ENCODE measurements around the gene GATA5.

GATA5 gene

DNA sequence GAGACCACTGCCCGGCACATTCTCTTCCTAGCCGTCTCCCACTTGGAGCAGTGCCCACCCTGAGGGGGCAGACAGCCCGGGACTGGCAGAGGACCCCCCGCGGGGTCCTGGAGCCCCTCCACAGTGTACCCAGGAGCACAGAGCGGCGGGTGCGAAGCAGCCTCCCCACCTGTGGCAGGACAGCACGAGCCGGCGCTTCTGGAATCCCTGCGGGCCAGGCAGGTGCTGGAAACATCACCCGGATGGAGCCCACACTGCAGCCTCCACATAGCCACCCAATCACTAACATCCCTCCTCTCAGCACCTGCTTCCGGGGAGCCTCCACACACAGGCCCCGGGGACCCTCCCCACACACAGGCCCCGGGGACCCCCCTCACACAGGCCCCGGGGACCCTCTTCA lies 18.7 kb downstream of the GATA5 start:
- DNase-seq (ENCODE audit: low read depth in 1 of 2, low spot score in 1 of 2) = no peak

DNA sequence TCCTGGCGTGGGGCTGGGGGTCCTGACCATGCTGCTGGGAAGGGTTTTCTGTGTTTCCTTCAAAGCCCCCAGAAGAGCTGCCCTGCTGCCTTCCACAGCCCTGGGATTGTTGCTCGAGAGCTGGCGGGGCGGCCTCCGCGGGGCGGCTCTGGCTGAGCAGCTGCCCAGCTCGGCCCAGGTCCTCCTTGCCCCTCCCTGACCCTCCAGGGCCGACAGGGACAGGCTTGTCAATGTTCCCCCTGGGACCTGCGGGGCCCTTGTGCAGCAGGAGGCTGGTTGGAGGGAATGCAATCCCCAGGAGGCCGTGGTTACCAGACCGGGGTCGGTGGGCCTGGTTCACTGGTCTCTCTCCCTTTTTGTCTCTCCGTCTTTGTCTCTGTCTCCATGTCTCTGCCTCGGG lies 19.9 kb downstream of the GATA5 start:
- DNase-seq (ENCODE audit: low read depth in 1 of 2, low spot score in 1 of 2) = no peak

GRCh38 chr20:62454904-62455636 lies 20.7 kb downstream of the GATA5 start:
- DNase-seq (ENCODE audit: low read depth in 1 of 2, low spot score in 1 of 2) = no peak

GRCh38 chr20:62453186-62453808 lies 22.5 kb downstream of the GATA5 start:
- no peak for DNase-seq (ENCODE audit: low read depth in 1 of 2, low spot score in 1 of 2)

DNA sequence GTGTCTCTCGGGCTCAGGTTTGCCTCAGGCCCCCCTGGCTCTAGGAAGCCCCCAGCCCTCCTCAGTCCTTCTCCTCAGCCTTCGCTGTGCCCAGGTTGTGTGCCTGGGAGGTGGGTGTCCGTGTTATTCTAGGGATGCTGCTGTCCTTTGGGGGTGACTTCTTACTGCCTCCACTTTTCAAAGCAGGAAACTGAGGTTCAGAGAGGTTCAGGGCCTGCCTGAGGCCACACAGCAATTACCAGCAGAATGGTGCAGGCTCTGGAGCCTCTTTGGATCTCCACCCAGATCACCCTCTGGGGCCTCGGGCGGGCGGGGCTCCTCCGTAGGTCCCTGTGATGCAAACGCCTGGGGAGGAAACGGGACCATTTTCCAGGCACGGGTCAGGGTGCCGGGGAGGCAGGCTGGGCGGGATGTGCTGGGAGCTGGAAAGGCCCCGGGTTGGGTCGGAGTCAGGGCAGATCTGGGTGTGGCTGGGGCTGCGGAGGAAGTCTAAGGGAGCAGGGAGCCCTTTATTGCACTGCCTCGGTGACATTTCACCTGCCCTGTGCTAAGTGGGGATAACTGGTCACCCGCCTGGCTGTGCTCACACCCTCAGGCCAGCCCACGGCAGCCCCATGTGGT lies 23.2 kb downstream of the GATA5 start:
- DNase-seq (ENCODE audit: low read depth in 1 of 2, low spot score in 1 of 2) = no peak

DNA sequence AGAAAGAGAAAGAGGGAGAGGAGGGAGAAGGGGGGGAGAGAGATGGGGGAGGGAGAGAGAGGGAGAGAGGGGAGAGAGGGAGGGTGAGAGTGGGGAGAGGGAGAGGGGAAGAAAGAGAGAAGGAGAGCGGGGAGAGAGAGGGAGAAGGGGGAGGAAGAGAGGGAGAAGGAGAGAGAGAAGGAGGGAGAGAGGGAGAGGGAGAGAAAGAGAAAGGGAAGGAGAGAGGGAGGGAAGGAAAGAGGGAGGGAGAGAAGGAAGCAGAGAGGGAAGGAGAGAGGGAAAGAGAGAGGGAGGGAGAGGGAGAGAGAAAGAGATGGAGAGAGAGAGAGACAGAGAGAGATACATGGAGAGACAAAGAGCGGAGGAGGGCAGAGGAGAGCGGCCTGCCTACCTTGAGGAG lies 23.8 kb downstream of the GATA5 start:
- no peak for DNase-seq (ENCODE audit: low read depth in 1 of 2, low spot score in 1 of 2)

- no peak for DNase-seq (ENCODE audit: low read depth in 1 of 2, low spot score in 1 of 2)
These were observed 24.5 kb downstream of the GATA5 start for GRCh38 chr20:62451156-62451767.

- DNase-seq (ENCODE audit: low read depth in 1 of 2, low spot score in 1 of 2) = no peak
These were observed 25.7 kb downstream of the GATA5 start for GRCh38 chr20:62449951-62450691.

DNA sequence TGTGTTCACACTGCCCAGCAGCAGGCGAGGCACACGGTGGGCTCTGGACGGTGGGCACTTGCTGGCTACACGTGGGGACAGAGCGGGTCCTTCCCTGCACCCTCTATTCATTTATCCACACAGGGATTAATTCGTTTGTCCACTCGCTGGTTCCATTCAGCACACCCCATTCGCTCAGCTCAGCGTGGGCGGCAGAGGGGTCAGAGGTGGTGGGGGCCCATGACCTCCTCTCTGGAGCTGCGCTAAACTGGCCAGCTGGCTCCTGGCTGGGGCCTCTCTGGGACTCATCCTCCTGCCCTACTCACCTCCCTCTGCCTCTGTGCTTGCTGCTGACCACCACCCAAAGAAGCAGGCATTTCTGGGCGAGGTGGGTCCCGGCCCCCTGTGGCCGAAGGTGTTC lies 27.0 kb downstream of the GATA5 start:
- DNase-seq (ENCODE audit: low read depth in 1 of 2, low spot score in 1 of 2) = no peak

DNA sequence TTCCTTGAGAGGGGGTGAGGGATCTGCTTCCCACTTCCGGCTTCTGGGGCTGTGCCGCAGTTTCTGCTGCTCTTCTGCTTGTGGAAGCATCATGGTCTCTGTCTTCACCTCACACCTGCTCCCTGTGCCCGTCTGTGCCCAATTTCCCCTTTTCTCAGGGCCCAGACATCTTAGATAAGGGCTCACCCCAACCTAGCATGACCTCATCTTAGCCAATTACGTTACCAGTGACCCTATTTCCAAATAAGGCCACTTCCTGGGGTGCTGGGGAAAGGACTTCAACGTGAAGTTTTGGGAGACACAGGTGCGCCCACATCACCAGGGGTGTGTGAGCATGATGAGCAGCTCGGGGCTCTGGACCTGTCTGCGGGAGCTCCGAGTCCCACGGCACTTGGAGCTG lies 27.8 kb downstream of the GATA5 start:
- no peak for DNase-seq (ENCODE audit: low read depth in 1 of 2, low spot score in 1 of 2)

DNA sequence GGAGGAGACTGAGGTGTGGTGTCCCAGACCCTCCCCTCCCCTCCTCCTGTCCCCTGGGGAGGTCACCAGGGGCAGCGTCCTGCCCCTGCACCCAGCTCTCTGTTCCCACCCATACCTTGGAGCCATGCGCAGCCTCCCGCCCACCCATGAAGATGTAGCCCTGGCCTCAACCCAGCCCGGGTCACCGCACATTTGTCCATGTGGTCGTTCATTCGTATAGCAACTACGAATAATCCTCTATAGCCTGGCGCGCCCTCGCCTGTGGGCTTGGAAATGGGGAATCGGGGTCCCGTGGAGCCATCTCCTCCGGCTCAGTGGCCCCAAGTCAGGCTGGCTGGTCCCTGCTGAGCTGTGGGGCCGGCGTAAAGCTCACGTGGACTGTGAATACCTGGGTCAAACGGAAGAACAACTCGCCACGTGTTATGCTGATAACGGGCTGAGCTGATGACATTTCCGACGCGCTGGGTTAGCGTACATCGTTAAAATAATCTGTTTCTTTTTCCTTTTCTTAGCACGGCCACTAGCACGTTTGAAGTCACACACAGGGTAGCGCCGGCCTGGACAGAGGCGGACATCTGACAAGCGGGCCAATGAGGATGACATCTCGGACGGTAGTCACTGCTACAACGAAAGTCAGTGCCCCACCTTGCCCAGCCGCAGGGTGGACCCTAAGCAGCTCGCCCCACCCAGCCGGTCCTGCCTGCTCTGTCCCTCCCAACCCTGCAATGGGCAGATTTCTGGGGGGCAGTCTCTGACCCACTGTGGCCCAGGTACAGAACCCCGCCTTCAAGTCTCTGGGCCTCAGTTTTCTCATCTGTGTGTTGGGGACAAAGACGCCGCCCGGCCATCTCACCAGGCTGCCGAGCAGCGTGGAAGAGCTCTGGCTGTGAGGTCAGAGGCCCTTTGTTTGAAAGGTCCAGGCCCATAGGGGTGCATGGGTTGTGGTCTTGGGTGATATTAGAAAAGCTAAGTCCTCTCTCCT lies 28.6 kb downstream of the GATA5 start:
- DNase-seq (ENCODE audit: low read depth in 1 of 2, low spot score in 1 of 2) = no peak

DNA sequence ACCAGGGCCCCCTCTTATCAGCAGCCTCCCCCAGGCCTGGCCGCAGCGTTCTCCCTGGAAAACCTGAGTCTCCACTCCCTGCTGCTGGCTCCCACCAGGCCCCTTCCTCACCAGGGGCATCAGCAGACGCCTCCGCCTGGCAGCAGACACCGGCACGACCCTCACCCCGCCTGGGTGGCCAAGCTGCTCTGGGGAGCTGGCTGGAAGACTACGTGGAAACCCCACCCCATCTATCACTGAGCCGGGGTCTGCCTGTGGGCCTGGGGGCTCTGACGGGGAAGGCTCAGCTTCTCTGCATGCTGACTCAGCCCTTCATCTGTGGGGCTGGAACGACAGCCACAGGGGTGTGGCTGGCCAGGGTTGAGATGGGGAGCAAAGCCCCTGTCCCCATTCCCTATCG lies 29.3 kb downstream of the GATA5 start:
- DNase-seq (ENCODE audit: low read depth in 1 of 2, low spot score in 1 of 2) = no peak

- DNase-seq (ENCODE audit: low read depth in 1 of 2, low spot score in 1 of 2) = no peak
These were observed 30.0 kb downstream of the GATA5 start for GRCh38 chr20:62445553-62446340.

- no peak for DNase-seq (ENCODE audit: low read depth in 1 of 2, low spot score in 1 of 2)
These were observed 31.5 kb downstream of the GATA5 start for GRCh38 chr20:62444286-62444685.

DNA sequence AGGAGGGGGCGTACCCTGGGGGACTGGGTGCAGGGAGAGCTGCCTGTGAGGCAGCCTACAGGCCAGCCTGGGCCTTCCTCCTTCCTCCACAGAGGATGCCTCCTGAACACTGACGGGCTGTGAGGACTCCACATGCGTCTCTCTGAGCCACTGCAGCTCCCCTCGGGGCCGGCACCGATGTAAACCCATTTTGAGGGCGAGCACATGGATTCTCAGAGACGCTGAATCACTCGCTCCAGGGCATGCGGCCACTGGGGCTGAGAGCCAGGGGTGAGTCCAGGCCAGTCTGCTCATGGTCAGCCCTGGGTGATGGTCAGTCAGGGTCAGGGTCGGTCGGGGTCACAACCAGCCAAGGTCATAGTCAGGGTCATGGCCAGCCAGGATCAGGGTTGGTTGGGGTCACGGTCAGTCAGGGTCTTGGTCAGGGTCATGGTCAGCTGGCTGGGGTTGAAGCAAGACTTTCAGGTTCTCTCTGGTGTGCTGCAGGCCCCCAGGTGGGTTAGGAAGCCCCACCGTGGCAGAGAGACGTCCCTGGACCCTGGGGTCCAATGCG lies 33.7 kb downstream of the GATA5 start:
- DNase-seq (ENCODE audit: low read depth in 1 of 2, low spot score in 1 of 2) = no peak

DNA sequence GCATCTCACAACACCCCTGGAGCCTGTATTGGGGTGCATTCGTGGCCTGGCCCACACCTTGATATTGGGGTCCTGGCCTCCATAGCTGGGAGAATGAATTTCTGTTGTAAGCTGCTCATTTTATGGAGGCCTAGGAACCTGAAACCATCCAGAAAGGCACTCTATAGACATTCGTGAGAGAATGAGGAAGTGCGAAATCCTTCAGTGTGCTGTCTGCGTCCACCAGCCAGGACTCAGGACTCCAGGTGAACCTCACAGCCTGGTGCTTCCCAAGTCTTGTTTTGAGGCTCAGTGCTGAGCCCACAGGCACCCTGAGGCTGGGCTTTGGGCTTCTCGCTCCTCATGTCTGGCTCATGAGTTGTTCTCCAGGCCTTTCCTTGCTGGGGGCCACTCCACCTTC lies 36.6 kb downstream of the GATA5 start:
- DNase-seq (ENCODE audit: low read depth in 1 of 2, low spot score in 1 of 2) = no peak

GRCh38 chr20:62437927-62438326 lies 37.9 kb downstream of the GATA5 start:
- no peak for DNase-seq (ENCODE audit: low read depth in 1 of 2, low spot score in 1 of 2)

DNA sequence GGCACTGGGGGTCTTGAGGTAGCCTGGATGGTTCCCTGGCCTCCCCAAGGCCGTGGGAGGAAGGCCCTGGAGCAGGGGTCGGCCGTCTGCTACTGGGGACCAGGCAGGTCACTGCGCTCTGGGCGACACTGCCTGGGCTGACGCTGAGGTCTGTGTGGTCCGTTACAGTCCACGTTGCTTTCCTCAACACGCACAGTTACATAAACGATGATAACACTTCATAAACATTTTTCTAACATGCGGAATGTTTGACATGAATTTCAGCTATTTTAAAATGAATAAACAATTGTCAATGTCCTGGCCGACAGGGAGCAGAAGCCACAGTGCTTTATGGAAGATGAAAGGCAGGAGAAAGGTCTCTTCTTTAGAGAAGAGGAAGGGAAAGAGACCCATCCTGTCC lies 38.3 kb downstream of the GATA5 start:
- no peak for DNase-seq (ENCODE audit: low read depth in 1 of 2, low spot score in 1 of 2)

DNA sequence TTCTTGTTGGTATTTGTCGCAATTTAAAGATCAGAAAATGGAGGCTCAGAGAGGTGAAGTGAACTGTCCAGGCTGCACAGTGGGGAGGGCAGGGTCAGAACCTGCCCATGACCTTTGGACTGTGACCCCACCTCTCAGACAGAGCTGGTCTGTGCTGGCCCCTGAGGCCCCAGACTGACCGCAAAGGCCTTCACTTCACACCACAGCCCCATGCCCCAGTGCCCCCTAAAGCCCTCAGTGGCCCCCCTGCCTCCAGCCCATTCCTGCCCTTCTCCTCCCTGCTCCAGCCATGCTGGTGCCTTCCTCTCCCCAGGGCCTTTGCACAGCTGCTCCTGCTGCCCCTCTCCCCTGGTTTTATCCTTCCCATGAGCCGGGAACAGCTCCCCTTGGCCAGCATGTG lies 39.1 kb downstream of the GATA5 start:
- DNase-seq (ENCODE audit: low read depth in 1 of 2, low spot score in 1 of 2) = no peak
